Neutrophil (primary cell): ENCODE measurements around the gene CIBAR2.
"Not testable (repeated sequence)": the region's sequence is repeated elsewhere in the genome, so short reads cannot be mapped to it uniquely, and the experiment has no call there.

Source experiments
- H3K27ac ChIP-seq: fragments of 200-600 bp; sonication (generic); 2 replicates; pipeline ENCODE4 v1.5.1; 2016; ENCODE audit warnings: mild to moderate bottlenecking, moderate library complexity
- H3K27me3 ChIP-seq: fragments of 200-600 bp; sonication (generic); 2 replicates; pipeline ENCODE4 v1.6.0; 2016; ENCODE audit warnings: mild to moderate bottlenecking
- H3K36me3 ChIP-seq: fragments of 200-600 bp; sonication (generic); 2 replicates; pipeline ENCODE4 v1.5.1; 2017
- H3K4me1 ChIP-seq, 2 experiments: fragments of 200-600 bp in 1 of 2; sonication (generic) in 1 of 2; 1 replicate in 1 of 2; 2 replicates in 1 of 2; pipeline versions ENCODE4 v1.5.1 to v1.6.1; 2013 to 2016; ENCODE audit warnings: low read depth in 1 of 2, low read length in 1 of 2, mild to moderate bottlenecking in 1 of 2, moderate library complexity in 1 of 2; ENCODE audit not compliant: control insufficient read depth in 1 of 2, insufficient read depth in 1 of 2
- H3K4me3 ChIP-seq, 2 experiments: fragments of 200-600 bp in 1 of 2; sonication (generic) in 1 of 2; 1 replicate in 1 of 2; 2 replicates in 1 of 2; pipeline ENCODE4 v1.5.1; 2013 to 2016; ENCODE audit warnings: low read depth in 1 of 2, low read length in 1 of 2, mild to moderate bottlenecking in 1 of 2, moderate library complexity in 1 of 2
- H3K9me3 ChIP-seq: fragments of 200-600 bp; sonication (generic); 2 replicates; pipeline ENCODE4 v1.5.1; 2016
- CTCF ChIP-seq: fragments of 200-600 bp; sonication (generic); IDR thresholded peaks from 2 replicates; pipeline ENCODE4 v1.5.1; 2016; ENCODE audit warnings: antibody characterized with exemption

CIBAR2 gene

GRCh38 chr16:85125570-85126393 lies 13.5 kb upstream of the CIBAR2 start:
- Histone ChIP-seq H3K4me3 (no peak overlapping the region), H3K4me1 (no peaks in the 10 kb centered on the region), H3K9me3 (no peaks in the 10 kb centered on the region), H3K36me3 (no peaks in the 10 kb centered on the region), H3K27me3 (peaks cover 46% of the 10 kb centered on the region), H3K27ac (no peak overlapping the region)
- no peak for TF ChIP-seq CTCF

GRCh38 chr16:85124636-85125346 lies 12.5 kb upstream of the CIBAR2 start:
- Histone ChIP-seq H3K4me1 (no peaks in the 10 kb centered on the region), H3K4me3 (no peak overlapping the region), H3K27ac (no peak overlapping the region), H3K9me3 (no peaks in the 10 kb centered on the region), H3K36me3 (no peaks in the 10 kb centered on the region), H3K27me3 (peaks cover 46% of the 10 kb centered on the region)
- TF ChIP-seq CTCF, result no peak

GRCh38 chr16:85123891-85124635 lies 11.8 kb upstream of the CIBAR2 start:
- no peaks in the 10 kb centered on the region for H3K4me1 ChIP-seq
- no peaks in the 10 kb centered on the region for H3K9me3 ChIP-seq
- no peak for TF ChIP-seq CTCF
- H3K4me3 ChIP-seq, result no peak overlapping the region
- H3K27ac ChIP-seq, result no peak overlapping the region
- no peaks in the 10 kb centered on the region for H3K36me3 ChIP-seq
- H3K27me3 ChIP-seq, result peaks cover 44% of the 10 kb centered on the region

GRCh38 chr16:85123441-85123840 lies 11.2 kb upstream of the CIBAR2 start:
- peaks cover 39% of the 10 kb centered on the region for H3K27me3 ChIP-seq
- not testable (repeated sequence) for H3K27ac ChIP-seq, H3K4me3 ChIP-seq

GRCh38 chr16:85120006-85120340 lies 7.7 kb upstream of the CIBAR2 start:
- H3K4me1 ChIP-seq, result peaks cover 3 to 6% of the 10 kb centered on the region in 2 experiments
- no peak overlapping the region for H3K27ac ChIP-seq
- H3K27me3 ChIP-seq, result peaks cover 7% of the 10 kb centered on the region
- no peaks in the 10 kb centered on the region for H3K36me3 ChIP-seq
- no peak overlapping the region for H3K4me3 ChIP-seq
- no peak for TF ChIP-seq CTCF
- H3K9me3 ChIP-seq, result no peaks in the 10 kb centered on the region

More at GRCh38 chr16:85123441-85123840, 11.2 kb upstream of the CIBAR2 start:
- not testable (repeated sequence) for H3K36me3 ChIP-seq, H3K4me1 ChIP-seq, H3K9me3 ChIP-seq
